Neural cell (in vitro differentiated cells): ENCODE measurements around the gene TRPM7. TPM values are rescaled to one million over a fixed set of nuclear protein-coding genes. Genes with fewer than 3 reads are reported as not detected.

Source experiments
- H2AFZ ChIP-seq: fragments of 200-600, 300-800 bp; sonication (generic), shearing (Covaris generic); 2 replicates; pipeline ENCODE4 v1.6.0; 2014; ENCODE audit warnings: low read depth, mild to moderate bottlenecking, antibody characterized with exemption, low read length, moderate library complexity
- H3F3A ChIP-seq: fragments of 200-600 bp; shearing (Covaris generic); 2 replicates; pipeline ENCODE4 v1.6.1; 2016; ENCODE audit warnings: mild to moderate bottlenecking, moderate library complexity, mixed read lengths, antibody characterized with exemption, low read length; ENCODE audit not compliant: insufficient read depth, poor library complexity, severe bottlenecking
- H3K27ac ChIP-seq: fragments of 200-600, 300-800 bp; sonication (generic), shearing (Covaris generic); 2 replicates; pipeline ENCODE4 v1.5.1; 2014; ENCODE audit warnings: mild to moderate bottlenecking, low read length, moderate library complexity
- H3K27me3 ChIP-seq: fragments of 300-800, 200-600 bp; sonication (generic), shearing (Covaris generic); 2 replicates; pipeline ENCODE4 v1.6.0; 2014; ENCODE audit warnings: mild to moderate bottlenecking, low read depth, low read length, moderate library complexity; ENCODE audit not compliant: insufficient read depth
- H3K36me3 ChIP-seq: fragments of 300-800, 200-600 bp; sonication (generic), shearing (Covaris generic); 2 replicates; pipeline ENCODE4 v1.5.1; 2014; ENCODE audit warnings: mild to moderate bottlenecking, antibody characterized with exemption, low read length, moderate library complexity; ENCODE audit not compliant: insufficient read depth
- H3K4me2 ChIP-seq: fragments of 300-800, 200-600 bp; sonication (generic), shearing (Covaris generic); 2 replicates; pipeline ENCODE4 v1.6.0; 2014; ENCODE audit warnings: mild to moderate bottlenecking, low read length
- H3K4me3 ChIP-seq: fragments of 300-800, 200-600 bp; sonication (generic), shearing (Covaris generic); 2 replicates; pipeline ENCODE4 v1.5.1; 2014; ENCODE audit warnings: mild to moderate bottlenecking, low read length, moderate library complexity
- H3K79me2 ChIP-seq: fragments of 200-600 bp; shearing (Covaris generic); replicated peaks from 2 replicates; pipeline ENCODE4 v1.6.0; 2014; ENCODE audit warnings: mild to moderate bottlenecking, low read length, moderate library complexity; ENCODE audit not compliant: insufficient read depth
- H3K9ac ChIP-seq: fragments of 300-800, 200-600 bp; sonication (generic), shearing (Covaris generic); 2 replicates; pipeline ENCODE4 v1.6.1; 2016; ENCODE audit warnings: mild to moderate bottlenecking, low read length, mixed read lengths
- H3K9me2 ChIP-seq: fragments of 200-600 bp; shearing (Covaris generic); 2 replicates; pipeline ENCODE4 v1.6.1; 2016; ENCODE audit warnings: mild to moderate bottlenecking, low read length, mixed read lengths; ENCODE audit not compliant: insufficient read depth
- H3K9me3 ChIP-seq: fragments of 200-600, 300-800 bp; sonication (generic), shearing (Covaris generic); 2 replicates; pipeline ENCODE4 v1.6.1; 2016; ENCODE audit warnings: mild to moderate bottlenecking, mixed run types, low read length, moderate library complexity, mixed read lengths
- H4K20me1 ChIP-seq: fragments of 200-600 bp; shearing (Covaris generic); 2 replicates; pipeline ENCODE4 v1.6.1; 2016; ENCODE audit warnings: mild to moderate bottlenecking, mixed run types; ENCODE audit not compliant: insufficient read depth
- CTCF ChIP-seq: fragments of 450-650 bp; IDR thresholded peaks from 2 replicates; pipeline ENCODE4 v1.5.1; 2014; ENCODE audit warnings: antibody characterized with exemption, mild to moderate bottlenecking, moderate library complexity; ENCODE audit not compliant: poor library complexity, severe bottlenecking
- EP300 ChIP-seq: fragments of 450-650 bp; conservative IDR thresholded peaks from 2 replicates; pipeline ENCODE4 v1.6.1; 2014; ENCODE audit warnings: antibody characterized with exemption, mild to moderate bottlenecking, moderate library complexity; ENCODE audit not compliant: poor library complexity, severe bottlenecking
- EZH2 ChIP-seq: fragments of 200-600, 300-800 bp; shearing (Covaris generic), sonication (generic); IDR thresholded peaks from 2 replicates; pipeline ENCODE4 v1.6.1; 2014; ENCODE audit warnings: antibody characterized with exemption, low read length, borderline replicate concordance, mild to moderate bottlenecking; ENCODE audit not compliant: insufficient read depth, poor library complexity, severe bottlenecking
- MXI1 ChIP-seq: fragments of 450-650 bp; conservative IDR thresholded peaks from 2 replicates; pipeline ENCODE4 v1.6.1; 2014; ENCODE audit warnings: antibody characterized with exemption, mild to moderate bottlenecking; ENCODE audit not compliant: poor library complexity, severe bottlenecking
- POLR2AphosphoS5 ChIP-seq: IDR thresholded peaks from 2 replicates; pipeline ENCODE4 v1.6.1; 2012
- RAD21 ChIP-seq: fragments of 450-650 bp; conservative IDR thresholded peaks from 2 replicates; pipeline ENCODE4 v1.6.1; 2014; ENCODE audit warnings: antibody characterized with exemption, mild to moderate bottlenecking, moderate library complexity
- REST ChIP-seq: IDR thresholded peaks from 2 replicates; pipeline ENCODE4 v1.6.1; 2012; ENCODE audit warnings: borderline replicate concordance
- SMC3 ChIP-seq: fragments of 450-650 bp; conservative IDR thresholded peaks from 2 replicates; pipeline ENCODE4 v1.6.1; 2014; ENCODE audit warnings: antibody characterized with exemption, mild to moderate bottlenecking, moderate library complexity; ENCODE audit not compliant: poor library complexity
- TAF1 ChIP-seq: IDR thresholded peaks from 2 replicates; pipeline ENCODE4 v1.6.1; 2012; ENCODE audit warnings: low read depth
- polyA plus RNA-seq: library from polyadenylated mRNA; depleted of rRNA; stranded (reverse); fragments of >200 nt; gene quantifications from 2 replicates; pipeline ENCODE4 v1.2.3, GENCODE V29; 2014

TRPM7 gene
- polyA plus RNA-seq, 1 donor from 2014 or later, result 30.7 TPM

GRCh38 chr15:50562735-50563640, 123.6 kb downstream of the TRPM7 start:
- Histone ChIP-seq H3K36me3 (no peaks in the 10 kb centered on the region), H3K27me3 (no peaks in the 10 kb centered on the region), H3K4me2 (no peak overlapping the region), H3F3A (no peaks in the 10 kb centered on the region), H2AFZ (no peak overlapping the region), H3K4me3 (no peak overlapping the region), H3K9me2 (no peaks in the 10 kb centered on the region), H3K9ac (no peak overlapping the region), H3K9me3 (no peaks in the 10 kb centered on the region), H3K27ac (no peak overlapping the region), H4K20me1 (no peaks in the 10 kb centered on the region), H3K79me2 (no peaks in the 10 kb centered on the region)
- TF ChIP-seq EP300 (no peak), MXI1 (no peak), TAF1 (no peak), CTCF (no peak), RAD21 (no peak), REST (no peak), SMC3 (no peak), EZH2 (no peak), POLR2AphosphoS5 (no peak)

- H3K9ac ChIP-seq, result no peak overlapping the region
Measured at GRCh38 chr15:50558012-50558411, 128.6 kb downstream of the TRPM7 start.

More at GRCh38 chr15:50558012-50558411, 128.6 kb downstream of the TRPM7 start:
- TF ChIP-seq MXI1 (no peak), TAF1 (no peak), EP300 (no peak), RAD21 (no peak), SMC3 (no peak), CTCF (no peak)
- no peaks in the 10 kb centered on the region for H4K20me1 ChIP-seq
- no peak overlapping the region for H3K4me2 ChIP-seq
- H3K9me2 ChIP-seq, result no peaks in the 10 kb centered on the region
- no peaks in the 10 kb centered on the region for H3K27me3 ChIP-seq
- H3K9me3 ChIP-seq, result no peaks in the 10 kb centered on the region
- no peak overlapping the region for H3K4me3 ChIP-seq
- H3K27ac ChIP-seq, result no peak overlapping the region
- H3F3A ChIP-seq, result no peaks in the 10 kb centered on the region
- H2AFZ ChIP-seq, result no peak overlapping the region
- no peaks in the 10 kb centered on the region for H3K79me2 ChIP-seq
- no peaks in the 10 kb centered on the region for H3K36me3 ChIP-seq
